ENCODE measurements around the gene GOLPH3.
"Not testable (repeated sequence)": the region's sequence is repeated elsewhere in the genome, so short reads cannot be mapped to it uniquely, and the experiment has no call there.

Gene GOLPH3

GRCh38 chr5:32098291-32098690 is 75.8 kb downstream of the GOLPH3 start:
- DNase-seq: no peak

DNA sequence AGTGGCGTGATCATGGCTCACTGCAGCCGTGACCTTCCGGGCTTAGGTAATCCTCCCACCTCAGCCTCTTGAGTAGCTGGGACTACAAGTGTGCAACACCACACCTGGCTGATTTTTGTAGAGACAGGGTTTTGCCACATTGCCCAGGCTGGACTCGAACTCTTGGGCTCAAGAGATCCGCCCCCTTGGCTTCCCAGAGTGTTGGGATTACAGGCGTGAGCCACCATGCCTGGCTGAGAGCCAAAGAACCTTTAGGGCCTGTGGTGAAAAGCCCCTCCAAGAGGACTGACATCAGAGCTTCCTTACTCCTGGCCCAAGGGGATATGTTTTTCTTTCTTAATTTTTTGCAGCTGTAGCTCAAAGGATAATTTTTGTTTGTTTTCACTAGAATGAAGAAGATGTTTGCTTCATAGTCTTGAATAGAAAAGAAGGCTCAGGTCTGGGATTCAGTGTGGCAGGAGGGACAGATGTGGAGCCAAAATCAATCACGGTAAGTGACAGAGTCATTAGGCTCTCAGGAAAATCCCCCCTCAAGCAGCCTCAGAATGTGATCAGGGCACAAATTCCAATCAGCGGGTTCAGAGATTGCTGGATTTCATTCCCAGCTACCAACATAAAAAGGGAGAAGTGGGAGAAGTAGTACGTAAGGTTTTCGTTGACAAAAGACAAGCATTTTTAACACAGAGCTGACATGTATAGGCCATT is 77.1 kb downstream of the GOLPH3 start:
- no peak for DNase-seq

GRCh38 chr5:32095261-32095671 is 78.9 kb downstream of the GOLPH3 start:
- DNase-seq: no peak

DNA sequence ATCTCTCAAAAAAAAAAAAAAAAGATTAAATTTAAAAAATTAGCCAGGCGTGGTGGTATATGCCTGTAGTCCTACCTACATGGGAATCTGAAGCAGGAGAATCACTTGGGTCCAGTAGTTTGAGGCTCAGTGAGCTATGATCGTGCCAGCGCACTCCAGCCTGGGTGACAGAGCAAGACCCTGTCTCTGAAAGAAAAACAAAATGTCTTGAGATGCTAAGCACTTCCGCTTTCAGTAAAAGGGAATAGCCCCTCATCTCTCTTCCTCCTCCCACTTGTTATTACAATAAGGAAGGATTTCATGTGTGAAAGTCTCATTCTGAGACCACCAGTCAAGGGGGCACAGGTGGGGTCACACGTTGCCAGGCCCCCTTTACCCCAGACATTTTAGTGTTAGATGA is 79.4 kb downstream of the GOLPH3 start:
- DNase-seq: no peak

DNA sequence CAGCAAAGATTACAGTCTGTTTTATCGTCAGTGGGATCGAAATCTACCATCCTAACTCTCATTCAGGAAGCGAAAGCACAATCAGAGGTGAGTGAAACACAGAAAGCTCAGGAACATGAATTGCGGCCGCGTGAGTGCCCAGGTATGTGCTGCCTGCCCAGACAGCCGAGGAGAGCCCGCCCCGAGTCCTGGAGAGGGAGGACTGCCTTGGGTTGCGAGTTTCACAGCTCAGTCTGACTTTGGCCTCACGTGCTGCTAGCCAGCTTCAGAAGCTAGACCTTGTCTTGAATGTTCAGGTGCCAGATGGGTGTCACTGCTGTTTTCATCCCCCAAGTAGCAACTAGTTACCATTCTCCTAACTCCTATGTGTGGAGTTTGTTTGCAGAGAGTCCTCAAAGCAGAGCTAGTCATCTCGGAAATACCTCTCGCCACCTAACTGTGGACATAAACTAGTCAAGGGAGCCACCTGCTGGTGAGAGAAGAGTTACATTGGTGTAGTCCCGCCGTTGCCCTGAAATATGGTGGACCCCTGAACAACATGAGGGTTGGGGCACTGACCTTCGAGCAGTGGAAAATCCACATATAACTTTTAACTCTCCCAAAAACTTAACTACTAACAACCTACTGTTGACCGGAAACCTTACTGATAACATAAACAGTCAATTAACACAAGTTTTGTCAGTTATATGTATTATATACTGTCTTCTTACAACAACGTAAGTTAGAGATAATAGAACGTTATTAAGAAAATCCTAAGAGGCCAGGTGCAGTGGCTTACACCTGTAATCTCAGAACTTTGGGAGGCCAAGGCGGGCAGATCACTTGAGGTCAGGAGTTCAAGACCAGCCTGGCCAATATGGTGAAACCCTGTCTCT is 80.9 kb downstream of the GOLPH3 start:
- peak; percentile 77 for DNase-seq

DNA sequence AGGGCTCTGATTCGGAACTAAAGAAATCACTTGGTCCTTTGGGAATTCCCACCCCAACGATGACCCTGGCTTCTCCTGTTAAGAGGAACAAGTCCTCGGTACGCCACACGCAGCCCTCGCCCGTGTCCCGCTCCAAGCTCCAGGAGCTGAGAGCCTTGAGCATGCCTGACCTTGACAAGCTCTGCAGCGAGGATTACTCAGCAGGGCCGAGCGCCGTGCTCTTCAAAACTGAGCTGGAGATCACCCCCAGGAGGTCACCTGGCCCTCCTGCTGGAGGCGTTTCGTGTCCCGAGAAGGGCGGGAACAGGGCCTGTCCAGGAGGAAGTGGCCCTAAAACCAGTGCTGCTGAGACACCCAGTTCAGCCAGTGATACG is 83.4 kb downstream of the GOLPH3 start:
- DNase-seq: no peak

GRCh38 chr5:32090026-32090754 is 83.9 kb downstream of the GOLPH3 start:
- DNase-seq: no peak

DNA sequence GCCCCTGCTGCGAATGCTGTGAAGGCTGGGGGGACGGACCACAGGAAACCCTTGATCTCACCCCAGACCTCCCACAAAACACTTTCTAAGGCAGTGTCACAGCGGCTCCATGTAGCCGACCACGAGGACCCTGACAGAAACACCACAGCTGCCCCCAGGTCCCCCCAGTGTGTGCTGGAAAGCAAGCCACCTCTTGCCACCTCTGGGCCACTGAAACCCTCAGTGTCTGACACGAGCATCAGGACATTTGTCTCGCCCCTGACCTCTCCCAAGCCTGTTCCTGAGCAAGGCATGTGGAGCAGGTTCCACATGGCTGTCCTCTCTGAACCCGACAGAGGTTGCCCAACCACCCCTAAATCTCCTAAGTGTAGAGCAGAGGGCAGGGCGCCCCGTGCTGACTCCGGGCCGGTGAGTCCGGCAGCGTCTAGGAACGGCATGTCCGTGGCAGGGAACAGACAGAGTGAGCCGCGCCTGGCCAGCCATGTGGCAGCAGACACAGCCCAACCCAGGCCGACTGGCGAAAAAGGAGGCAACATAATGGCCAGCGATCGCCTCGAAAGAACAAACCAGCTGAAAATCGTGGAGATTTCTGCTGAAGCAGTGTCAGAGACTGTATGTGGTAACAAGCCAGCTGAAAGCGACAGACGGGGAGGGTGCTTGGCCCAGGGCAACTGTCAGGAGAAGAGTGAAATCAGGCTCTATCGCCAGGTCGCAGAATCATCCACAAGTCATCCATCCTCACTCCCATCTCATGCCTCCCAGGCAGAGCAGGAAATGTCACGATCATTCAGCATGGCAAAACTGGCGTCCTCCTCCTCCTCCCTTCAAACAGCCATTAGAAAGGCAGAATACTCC is 84.7 kb downstream of the GOLPH3 start:
- DNase-seq: no peak

GRCh38 chr5:32088214-32088613 is 85.9 kb downstream of the GOLPH3 start:
- DNase-seq: no peak

DNA sequence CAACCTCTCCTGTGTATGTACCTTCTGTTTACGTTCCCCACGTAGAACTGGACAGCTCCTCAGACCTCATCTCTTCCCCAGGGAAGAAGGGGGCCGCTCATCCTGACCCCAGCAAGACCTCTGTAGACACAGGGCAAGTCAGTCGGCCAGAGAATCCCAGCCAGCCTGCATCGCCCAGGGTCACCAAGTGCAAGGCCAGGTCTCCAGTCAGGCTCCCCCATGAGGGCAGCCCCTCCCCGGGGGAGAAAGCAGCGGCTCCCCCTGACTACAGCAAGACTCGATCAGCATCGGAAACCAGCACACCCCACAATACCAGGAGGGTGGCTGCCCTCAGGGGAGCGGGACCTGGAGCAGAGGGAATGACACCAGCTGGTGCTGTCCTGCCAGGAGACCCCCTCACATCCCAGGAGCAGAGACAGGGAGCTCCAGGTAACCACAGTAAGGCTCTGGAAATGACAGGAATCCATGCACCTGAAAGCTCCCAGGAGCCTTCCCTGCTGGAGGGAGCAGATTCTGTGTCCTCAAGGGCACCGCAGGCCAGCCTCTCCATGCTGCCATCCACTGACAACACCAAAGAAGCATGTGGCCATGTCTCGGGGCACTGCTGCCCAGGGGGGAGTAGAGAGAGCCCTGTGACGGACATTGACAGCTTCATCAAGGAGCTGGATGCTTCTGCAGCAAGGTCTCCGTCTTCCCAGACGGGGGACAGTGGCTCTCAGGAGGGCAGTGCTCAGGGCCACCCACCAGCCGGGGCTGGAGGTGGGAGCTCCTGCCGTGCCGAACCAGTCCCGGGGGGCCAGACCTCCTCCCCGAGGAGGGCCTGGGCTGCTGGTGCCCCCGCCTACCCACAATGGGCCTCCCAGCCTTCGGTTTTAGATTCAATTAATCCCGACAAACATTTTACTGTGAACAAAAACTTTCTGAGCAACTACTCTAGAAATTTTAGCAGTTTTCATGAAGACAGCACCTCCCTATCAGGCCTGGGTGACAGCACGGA is 86.7 kb downstream of the GOLPH3 start:
- no peak for DNase-seq

GRCh38 chr5:32083981-32084430 is 90.1 kb downstream of the GOLPH3 start:
- no peak for DNase-seq

- no peak for DNase-seq
These were observed 91.4 kb downstream of the GOLPH3 start for GRCh38 chr5:32082701-32083100.

DNA sequence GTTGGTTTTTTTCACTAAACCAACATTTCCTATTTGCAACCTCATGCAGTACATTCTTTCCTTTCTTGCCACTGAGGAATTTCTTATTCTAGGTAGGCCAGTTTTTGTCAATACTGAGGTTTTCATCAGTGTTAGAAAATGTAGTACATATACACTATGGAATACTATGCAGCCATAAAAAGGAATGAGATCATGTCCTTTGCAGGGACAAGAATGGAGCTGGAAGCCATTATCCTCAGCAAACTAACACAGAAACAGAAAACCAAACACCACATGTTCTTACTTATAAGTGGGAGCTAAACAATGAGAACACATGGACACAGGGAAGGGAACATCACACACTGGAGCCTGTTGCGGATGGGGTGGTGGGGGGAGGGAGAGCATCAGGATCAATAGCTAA is 93.6 kb downstream of the GOLPH3 start:
- not testable (repeated sequence) for DNase-seq

DNA sequence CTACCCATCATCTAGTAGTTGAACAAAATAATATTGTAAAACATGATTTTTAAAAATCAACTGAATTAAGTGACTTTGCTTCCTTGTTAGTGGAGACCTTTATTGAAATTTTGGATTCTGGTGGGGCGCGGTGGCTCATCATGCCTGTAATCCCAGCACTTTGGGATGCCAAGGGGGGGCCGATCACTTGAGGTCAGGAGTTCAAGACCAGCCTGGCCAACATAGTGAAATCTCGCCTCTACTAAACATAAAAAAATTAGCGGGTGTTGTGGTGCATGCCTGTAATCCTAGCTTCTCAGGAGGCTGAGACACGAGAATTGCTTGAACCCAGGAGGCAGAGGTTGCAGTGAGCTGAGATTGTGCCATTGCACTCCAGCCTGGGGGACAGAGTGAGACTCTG is 95.3 kb downstream of the GOLPH3 start:
- not testable (repeated sequence) for DNase-seq

DNA sequence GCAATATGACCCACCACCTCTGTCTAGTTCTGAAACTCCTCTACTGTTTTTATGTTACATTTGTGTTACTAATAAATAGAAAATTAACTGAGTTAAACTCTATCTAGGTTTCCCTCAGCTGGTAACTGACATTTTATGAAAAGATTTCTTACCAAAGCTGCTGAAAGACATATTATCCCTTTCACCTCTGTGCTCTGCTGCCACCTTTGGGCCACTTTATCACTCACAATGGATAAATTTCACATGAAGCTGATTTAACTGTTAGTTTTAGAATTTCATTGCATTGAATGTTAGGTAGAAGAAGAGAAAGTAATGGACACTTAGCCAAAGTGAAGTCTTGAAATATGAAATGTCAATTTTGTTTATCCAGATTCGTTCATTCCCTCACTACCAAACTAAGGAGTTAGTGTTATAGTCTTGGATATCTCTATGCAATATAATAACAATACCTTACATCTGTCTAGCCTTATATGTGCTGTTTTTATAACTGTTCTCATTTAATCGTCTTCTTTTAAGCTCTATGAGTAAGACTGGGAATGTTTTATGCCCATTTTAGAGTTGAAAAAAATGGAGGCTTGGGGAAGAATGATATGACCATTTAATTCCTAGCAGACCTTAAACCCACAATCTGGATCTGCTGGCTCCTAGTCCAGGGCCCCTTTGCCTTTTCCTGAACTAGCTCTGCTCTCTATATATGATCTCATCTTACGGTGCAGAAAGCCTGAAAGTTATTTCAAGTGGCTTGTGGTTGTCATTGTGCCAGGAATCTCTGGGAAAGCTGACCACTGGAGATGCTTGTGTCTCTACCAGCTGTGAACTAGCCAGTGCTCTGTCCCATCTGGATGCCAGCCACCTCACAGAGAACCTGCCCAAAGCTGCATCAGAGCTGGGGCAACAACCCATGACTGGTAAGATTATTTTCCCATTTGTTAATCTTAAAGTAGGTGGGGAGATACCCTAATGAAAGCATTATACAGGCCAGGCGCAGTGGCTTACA is 97.1 kb downstream of the GOLPH3 start:
- DNase-seq: peak; percentile 63

Data from DMS53 (cell line).